Adipose tissue (tissue), 3 donors: Measurements from ENCODE around the gene CHKB. TPM values are rescaled to one million over a fixed set of nuclear protein-coding genes. Genes with fewer than 3 reads are reported as not detected.
"Not testable (repeated sequence)": the region's sequence is repeated elsewhere in the genome, so short reads cannot be mapped to it uniquely, and the experiment has no call there.

Source experiments
- H3K27ac ChIP-seq: one replicate; pipeline ENCODE4 v1.5.1; 2013; ENCODE audit warnings: low read depth, low read length
- WGBS, 3 donors: extraction: QIAGEN DNeasy Blood & Tissue Kit; methylation state at CpG; one replicate each; pipeline ENCODE4 v1.1.7; 2013; 5-methylcytosine and 5-hydroxymethylcytosine counted together
- polyA plus RNA-seq, 3 donors: library from polyadenylated mRNA; stranded (reverse); fragments of 200-250 nt; gene quantifications; one replicate each; pipeline ENCODE4 v1.2.3, GENCODE V29; 2013
- donor health status: healthy with polysubstance abuse.
- donor health status: Bipolar disorder and iron deficiency.
- donor health status: healthy.

CHKB gene, protein sequence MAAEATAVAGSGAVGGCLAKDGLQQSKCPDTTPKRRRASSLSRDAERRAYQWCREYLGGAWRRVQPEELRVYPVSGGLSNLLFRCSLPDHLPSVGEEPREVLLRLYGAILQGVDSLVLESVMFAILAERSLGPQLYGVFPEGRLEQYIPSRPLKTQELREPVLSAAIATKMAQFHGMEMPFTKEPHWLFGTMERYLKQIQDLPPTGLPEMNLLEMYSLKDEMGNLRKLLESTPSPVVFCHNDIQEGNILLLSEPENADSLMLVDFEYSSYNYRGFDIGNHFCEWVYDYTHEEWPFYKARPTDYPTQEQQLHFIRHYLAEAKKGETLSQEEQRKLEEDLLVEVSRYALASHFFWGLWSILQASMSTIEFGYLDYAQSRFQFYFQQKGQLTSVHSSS
- 100 to 1,000 TPM in 1 of 3 donors, 10 to 100 TPM in 2; 39.2 to 137 (median 65.2) TPM for polyA plus RNA-seq

DNA sequence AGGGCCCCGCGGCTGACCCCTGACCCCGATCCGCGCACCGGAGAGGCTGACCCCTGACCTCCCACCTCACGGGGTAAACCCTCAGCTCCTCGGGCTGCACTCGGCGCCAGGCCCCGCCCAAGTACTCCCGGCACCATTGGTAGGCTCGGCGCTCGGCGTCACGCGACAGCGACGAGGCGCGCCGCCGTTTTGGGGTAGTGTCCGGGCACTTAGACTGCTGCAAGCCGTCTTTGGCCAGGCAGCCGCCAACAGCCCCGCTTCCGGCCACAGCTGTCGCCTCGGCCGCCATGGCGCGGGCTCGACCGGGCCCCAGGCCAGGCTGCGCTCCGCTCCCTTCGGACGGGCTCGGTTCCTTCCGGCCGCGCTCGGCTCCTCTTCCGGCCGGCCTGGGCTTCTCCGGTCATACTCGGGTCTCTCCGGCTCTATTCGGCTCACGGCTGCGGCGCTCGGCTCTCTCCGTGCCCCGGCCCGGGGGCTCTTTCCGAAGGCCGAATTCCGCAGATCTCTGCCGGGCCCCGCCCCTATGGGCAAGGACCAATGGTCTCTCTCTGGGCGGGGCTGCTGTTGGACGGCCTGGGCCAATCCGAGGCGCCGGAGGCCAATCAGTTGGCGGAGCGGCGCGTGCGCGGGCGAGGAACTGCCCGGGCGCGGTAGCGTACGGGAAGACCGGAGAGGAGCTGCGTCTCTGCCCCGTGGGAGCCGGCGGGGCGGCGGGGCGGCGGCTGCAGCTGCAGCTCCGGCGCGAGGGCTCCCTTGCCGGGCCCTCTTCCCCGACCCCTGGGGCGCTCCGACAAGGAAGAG lies at the start of gene CHKB:
TSS of gene CHKB (minus strand) at position 357 of the 801 bp plus-strand sequence. CDS start at position 289, 68 bp downstream.
- peak within 1 kb of the TSS; percentile 91 for H3K27ac ChIP-seq
- WGBS, 3 donors, result 0 to 1% (median 0%) methylated on average over 73 to 96 of the region's 96 CpGs

DNA sequence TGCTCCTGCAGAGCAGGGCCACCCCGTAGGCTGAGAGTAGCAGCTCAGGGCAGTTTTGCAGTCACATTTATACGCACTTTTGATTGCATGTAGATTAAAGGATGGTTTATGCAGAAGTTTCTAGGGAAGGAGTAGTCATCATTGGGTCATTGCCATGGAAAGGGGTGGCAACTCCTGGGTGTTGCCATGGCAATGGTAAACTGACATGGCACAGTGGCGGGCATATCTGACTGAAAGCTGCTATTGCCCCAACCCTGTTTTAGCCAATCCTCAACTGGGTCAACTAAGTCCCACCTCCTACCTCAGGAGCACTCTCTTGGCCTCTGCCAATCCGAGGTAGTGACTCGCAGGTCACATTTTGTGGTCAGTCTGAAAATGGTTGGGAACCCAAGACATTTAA lies 47.7 kb upstream of the CHKB start:
- H3K27ac ChIP-seq, result no peak overlapping the region
- 84 to 92% (median 85%) methylated on average over 5 of the region's 5 CpGs for WGBS, 3 donors

DNA sequence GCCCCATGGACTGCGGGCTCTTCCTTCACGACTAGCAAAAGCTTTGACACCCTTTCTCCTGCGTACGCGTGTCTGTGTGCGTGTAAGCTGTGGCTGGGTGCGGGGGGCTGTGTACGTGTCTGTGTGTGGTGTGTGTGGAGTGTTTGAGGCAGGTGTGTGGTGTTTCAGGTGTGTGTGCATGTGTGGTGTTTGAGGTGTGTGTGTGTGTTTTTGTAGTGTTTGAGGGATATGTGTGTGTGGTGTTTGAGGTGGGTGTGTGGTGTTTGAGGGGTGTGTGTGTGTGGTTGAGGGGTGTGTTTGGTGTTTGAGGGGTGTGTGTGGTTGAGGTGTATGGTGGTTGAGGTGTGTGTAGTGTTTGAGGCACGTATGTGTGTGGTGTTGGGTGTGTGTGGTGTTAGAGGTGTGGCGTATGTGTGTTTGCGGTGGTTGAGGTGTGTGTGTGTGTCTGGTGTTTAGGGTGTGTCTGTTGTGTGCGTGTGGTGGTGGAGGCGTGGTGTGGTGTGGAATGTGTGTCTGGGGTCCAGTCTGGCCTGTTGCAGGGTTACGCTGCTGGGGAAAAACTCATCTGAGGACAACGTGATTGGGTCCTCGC lies 46.0 kb upstream of the CHKB start:
- H3K27ac ChIP-seq, result no peak overlapping the region
- WGBS, 3 donors, result 27 to 35% (median 32%) methylated on average over 16 of the region's 16 CpGs

DNA sequence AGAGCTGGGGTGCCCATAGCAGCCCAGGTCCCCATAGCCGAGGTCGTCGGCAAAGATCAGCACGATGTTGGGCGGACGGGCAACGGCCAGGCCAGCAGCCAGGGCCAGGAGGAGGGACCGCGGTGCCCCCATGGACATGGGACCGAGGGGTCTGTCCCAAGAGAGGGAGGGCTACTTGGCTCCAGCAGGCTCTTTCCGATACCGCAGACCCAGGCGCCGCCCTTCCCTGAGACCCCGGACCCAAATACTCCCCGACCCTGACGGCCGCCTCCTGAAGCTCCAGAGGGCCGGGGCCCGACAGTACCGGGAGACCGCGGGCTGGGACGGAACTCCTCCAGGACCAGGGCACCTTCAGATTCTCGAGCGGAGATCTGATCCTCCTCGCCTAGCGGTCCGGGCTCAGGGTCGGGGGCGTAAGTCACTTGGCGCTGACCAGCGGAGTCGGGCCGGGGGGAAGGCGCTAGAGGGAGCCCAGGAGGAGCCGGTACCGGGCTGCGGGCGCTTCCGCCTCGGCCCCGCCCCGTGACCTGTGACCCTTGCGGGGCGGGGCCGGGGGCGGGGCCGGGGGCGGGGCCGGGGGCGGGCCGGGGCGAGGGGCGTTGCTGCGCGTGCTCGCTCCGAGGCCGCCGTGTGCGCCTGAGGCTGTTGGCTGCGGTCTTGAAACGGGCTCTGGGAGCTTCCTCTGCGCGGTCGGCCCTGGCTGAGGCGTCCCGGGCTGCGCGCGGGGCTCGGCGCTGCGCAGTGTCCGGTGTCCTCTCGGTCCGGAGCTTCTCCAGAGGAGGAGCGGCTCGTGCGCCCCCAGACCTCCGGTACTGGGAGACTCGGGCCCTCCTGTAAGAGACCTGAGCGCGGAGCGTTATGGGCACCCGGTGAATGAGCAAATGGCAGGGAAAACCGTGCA lies 45.2 kb upstream of the CHKB start, which contains the start of gene ARSA:
TSS of gene ARSA (minus strand) at position 511 of the 901 bp plus-strand sequence. CDS start at position 138, 373 bp downstream.
- WGBS, 3 donors, result 0 to 1% (median 1%) methylated on average over 70 to 85 of the region's 88 CpGs
- H3K27ac ChIP-seq, result no peak within 1 kb of the TSS

DNA sequence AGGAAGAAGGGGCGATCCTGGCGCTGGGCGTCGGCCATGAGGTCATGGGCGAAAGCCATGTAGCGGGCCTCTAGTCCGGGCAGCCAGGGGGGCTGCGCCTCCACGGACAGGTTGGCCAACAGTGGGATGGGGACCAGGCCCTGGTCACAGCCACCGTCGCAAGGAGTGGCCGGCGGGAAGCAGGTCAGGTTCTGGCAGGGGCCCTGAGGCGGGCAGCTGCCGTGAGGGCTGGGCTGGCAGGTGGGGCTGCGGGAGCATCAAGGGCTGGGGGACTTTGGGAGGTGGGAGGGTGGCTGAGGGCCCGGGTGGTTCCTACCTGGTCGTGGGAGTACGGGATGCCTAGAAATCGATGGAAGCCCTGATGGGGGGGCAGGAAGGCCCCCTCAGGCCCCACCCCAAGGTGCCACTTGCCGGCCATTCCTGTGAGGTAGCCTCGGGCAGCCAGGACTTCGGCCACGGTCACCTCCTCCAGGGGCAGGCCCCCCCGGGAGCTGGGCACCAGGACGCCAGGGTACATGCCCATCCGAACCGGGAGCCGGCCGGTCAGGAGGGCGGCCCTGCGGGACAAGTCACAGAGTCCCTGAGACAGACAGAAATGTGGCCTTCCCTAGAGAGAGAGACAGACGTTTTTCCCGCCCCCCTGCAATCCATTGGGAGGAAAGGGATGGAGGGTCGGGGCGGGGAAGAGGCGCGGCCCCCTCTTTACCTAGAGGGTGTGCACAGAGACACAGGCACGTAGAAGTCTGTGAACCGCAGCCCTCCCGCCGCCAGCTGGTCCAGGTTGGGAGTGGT lies 44.4 kb upstream of the CHKB start:
- no peak overlapping the region for H3K27ac ChIP-seq
- 76 to 82% (median 79%) methylated on average over 41 to 42 of the region's 42 CpGs for WGBS, 3 donors

DNA sequence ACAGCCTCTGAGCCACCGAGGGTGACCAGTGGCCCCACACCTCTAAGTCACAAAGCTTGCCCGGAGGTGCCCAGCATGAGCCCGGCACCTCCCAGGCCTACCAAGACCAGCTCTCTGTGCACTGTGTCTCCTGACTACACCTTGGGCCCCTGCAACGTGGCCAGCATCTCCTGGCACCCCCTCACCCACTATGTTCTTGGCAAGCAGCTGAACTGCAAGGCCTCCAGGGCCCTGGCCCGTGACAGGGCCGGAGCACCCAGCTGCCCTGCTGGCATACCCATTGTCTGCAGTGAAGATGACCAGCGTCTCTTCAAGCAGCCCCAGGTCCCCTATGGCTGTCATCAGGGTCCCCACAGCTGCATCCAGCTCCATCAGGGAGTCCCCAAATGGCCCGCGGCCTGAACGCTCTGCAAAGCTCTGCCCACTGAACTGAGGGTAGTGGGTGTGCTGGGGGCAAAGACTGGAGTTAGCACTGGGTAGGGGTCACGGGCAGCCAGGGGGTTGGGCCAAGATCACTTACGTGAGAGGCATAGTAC lies 43.7 kb upstream of the CHKB start:
- no peak overlapping the region for H3K27ac ChIP-seq
- 84 to 90% (median 84%) methylated on average over 12 of the region's 12 CpGs for WGBS, 3 donors

DNA sequence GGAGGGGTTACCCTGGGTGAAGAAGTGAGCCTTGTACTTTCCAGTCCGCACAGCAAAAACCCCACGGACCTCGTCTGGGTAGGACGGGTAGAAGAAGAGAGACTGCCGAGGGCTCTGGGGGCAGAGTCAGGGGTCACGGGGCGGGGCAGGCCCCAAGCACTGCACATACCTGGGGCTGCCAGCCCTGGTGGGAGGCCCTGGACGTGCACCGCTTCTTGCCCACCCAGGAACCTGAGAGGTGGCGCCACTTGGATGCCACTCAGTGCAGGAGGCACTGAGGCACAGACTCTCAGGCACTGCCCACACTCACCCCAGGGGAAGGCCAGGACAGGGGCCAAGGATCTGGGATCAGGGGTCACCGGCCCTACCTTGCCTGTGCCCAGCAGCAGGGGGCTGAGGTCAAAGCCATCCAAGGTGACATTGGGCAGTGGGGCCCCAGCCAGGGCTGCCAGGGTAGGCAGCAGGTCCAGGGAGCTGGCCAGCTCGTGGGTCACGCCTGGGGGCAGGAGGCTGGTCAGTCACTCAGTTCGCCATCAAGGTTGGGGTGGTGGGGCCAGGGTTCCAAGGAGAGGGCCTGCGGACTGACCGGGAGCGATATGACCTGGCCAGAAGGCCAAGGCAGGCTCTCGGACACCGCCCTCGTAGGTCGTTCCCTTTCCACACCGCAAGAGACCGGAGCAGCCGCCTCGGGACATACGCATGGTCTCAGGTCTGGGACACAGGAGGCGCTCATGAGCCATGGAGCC lies 43.1 kb upstream of the CHKB start:
- 87 to 96% (median 89%) methylated on average over 25 to 27 of the region's 27 CpGs for WGBS, 3 donors
- H3K27ac ChIP-seq, result no peak overlapping the region

DNA sequence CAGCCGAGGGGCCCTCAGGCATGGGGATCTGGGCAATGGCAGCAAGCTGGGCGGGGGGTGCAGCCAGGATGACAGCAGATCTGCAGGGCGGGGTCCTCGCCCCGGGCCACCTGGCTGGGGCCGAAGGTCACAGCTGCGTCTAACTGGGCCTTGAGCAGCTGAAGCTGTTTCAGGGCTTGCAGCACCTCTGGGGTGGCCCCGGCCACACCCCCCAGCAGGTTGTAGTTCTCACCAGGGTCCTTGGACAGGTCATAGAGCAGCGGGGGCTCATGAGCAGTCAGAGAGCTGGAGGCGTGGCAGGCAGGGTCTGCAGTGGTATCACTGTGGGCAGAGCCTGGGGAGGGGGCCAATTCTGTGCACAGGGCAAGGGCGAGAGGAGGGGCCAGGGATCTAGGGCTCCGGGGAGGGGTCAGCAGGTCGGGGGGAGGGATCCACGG lies 42.5 kb upstream of the CHKB start:
- WGBS, 3 donors, result 80 to 89% (median 86%) methylated on average over 14 of the region's 14 CpGs
- no peak overlapping the region for H3K27ac ChIP-seq

DNA sequence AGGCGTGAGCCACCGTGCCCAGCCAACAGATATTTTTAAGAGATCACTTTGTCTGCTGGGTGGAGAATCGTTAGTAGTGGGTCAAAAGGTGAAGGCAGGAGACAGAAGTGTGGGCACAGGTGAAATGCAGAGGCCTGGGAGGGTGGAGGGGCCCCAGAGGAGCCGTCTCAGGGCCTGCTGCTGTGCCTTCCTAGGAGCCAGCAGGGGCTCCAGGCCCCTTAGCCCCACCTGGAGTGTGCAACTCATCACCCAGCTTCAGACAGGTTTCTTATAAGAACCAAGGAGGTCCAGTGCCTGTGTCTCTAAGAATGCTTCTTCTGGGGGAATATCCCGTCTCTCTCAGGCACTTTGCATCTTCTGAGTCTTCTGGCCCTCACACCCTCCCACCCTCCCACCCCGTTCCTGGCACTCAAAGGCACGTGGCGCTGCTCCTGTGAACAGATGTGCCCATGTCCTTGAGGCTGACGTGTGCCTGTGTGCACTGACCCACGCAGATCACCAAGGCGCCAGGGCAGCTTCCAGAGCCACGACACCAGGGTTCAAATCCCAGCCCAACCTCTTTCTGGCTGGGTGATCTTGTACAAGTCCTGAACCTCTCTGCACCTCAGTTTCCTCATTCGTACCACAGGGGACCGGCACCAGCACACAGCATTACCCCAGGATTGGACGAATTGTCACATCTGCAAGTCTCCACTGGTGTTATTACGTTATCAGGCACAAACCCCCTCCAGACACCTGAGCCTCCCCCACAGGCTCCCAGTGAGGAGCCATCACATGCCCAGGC lies 41.9 kb upstream of the CHKB start:
- 74 to 83% (median 77%) methylated on average over 16 of the region's 16 CpGs for WGBS, 3 donors
- H3K27ac ChIP-seq, result no peak overlapping the region

DNA sequence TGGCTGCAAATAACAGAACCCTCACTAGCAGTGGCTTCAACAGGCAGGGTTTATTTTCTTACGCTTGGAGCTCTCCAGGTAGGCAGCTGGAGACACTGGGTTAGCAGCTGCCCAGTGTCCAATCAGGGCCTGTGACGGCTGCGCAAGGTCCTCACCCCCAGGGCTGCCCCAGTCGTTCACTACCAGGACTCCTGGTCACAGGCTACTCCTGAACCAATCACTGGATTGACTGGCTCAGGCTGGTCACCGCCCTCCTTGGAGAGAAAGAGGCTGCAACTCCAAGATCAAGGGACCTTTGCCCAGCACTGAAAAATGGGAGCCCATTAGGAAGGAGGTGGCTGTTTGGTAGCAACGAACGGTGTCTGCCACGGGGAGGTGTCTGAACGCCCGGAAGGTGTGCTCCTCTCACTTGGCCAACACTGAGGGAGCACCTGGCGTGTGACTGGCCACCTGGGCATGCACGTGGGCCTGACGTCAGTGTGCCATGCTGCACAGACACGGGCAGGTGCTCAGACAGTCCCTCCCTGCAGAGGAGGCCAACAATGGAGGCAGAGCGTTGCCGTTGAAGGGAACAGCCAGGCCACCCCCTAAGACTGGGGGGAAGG lies 40.2 kb upstream of the CHKB start:
- 29 to 70% (median 66%) methylated on average over 16 of the region's 16 CpGs for WGBS, 3 donors
- H3K27ac ChIP-seq, result no peak overlapping the region

DNA sequence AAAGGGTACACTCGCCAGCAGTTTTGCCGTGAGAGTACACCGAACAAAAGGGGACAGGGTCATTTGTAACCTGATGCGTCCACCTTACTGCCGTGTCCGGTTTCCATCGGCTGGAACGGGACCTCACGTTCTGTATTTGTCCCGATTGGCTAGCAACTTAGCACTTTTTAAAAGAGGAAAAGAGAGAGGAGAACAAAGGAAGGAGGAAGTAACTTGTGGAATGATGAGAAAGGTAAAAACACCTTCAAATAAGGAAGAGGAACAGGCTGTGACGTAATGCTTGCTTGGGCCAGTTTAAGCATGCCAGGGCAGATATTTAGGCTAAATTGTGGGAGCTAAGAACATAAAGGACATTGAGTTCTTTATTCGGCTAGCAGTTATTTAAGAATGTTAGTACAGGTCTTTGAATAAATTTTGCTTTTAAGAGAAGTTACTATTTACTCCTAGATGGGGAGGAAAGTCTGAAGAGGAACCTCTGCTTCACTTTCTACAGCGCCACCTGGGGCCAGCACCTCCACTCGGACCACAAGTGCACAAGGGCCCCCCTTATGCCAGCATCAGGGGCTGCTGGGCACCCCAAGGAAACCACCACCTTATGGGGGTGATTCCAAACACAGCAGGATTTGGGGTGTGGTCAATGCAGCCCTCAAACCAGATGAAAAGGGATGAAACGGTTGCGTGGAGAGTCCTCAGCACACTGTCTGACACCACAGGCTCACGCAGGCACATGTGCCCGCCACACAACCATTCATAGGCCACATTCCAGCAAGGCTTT lies 39.5 kb upstream of the CHKB start:
- WGBS, 3 donors, result 16 to 24% (median 17%) methylated on average over 18 of the region's 18 CpGs
- no peak overlapping the region for H3K27ac ChIP-seq

DNA sequence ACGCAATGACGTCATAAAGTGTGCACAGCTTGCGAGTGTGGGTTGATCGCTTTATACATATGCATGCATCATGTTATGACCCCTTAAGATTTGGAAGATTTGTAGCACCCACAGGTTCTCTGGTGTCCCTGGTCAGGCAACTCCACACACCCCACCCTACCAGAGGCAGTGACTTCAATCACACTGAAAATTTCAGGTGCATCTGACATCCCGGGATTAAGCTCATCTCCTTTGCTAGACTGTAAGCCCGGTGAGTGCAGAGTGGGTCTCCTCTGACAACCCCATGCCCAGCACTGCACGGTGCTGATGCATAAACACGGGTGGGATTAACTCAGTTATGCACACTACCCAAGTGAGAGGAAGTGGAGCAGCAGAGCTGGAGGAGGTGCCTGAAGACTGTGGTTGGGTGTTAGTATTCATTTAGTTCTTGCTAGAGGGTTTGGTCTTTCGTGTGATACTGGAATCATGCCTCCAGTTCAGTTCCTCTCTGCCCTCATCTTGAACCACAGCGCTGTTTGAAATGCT lies 38.8 kb upstream of the CHKB start:
- WGBS, 3 donors, result 21 to 34% (median 23%) methylated on average over 10 of the region's 10 CpGs
- H3K27ac ChIP-seq, result no peak overlapping the region

DNA sequence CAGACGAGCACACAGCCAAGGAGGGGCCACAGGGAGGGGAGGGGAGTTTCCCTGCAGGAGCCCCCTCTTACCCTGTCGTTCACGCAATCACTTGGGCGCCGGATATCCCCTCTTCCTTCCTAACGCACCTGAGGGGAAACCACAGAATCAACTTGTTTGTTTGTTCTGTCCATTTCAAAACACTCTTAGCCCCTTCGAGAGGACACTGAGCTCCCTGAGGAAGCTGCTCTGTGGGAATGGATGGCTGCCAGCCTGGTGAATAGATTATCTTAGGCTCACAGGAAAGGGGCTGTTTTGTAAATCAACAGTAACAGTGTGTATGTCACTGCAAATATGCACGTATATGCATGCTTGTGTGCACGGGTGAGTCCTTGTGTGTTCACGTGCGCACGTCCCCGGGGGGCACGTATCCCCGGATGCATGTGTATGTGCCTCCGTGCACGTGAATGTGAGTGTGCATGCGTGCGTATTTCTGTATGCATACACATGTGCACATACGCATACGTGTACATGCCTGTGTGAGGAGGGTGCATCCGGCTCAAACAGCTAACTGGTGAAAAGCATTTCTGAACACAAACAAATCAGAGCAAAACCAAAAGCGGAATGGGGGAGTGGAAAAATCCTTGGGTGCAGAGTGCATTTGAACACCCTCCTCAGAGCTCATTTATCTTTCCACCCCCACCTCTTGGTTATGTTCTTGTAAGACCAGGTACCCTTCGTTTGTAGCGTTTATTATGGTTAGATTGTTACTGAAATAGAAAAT lies 38.1 kb upstream of the CHKB start:
- H3K27ac ChIP-seq, result no peak overlapping the region
- 9 to 12% (median 10%) methylated on average over 24 to 25 of the region's 25 CpGs for WGBS, 3 donors

DNA sequence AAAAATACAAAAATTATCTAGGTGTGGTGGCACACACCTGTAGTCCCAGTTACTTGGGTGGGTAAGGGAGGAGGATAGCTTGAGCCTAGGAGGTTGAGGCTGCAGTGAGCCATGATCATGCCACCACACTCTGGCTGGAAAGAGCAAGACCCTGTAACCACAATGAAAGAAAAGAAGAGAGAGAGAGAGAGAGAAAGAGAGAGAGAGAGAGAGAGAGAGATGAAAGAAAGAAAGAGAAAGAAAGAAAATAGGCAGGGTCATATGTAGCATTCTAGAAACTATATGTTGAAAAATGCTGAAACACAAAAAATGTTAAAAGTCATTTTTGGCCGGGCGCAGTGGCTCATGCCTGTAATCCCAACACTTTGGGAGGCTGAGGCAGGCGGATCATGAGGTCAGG lies 31.6 kb upstream of the CHKB start:
- H3K27ac ChIP-seq, result not testable (repeated sequence)
- WGBS, 3 donors, result 82 to 92% (median 86%) methylated on average over 2 to 3 of the region's 3 CpGs
